MV-4-11 (cell line): ENCODE measurements around the gene EPB41L1.

Source experiments
- DNase-seq: peaks from one replicate; lab custom pipeline; 2025; lab: John Stamatoyannopoulos, UW

The EPB41L1 gene

GRCh38 chr20:36196676-36197075, 42.1 kb downstream of the EPB41L1 start:
- no peak for DNase-seq

DNA sequence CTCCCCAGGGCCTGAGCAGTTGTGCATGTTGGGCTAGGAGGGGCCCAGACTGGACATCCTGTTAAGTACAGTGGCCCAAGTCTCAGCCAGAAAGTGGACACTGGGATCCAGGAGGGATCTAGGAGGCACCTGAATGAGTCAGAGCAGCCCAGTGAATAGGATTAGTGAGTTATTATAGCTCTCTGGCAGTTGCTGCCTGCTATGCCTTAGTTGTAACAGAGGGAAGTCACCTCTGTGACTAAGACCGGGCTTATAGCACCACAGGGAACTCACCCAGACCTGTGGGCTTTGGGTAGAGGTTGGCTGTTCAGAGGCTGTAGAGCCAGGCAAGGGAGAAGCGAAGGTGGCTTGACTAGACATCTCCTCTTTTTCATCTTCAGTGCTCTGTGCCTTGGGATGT, 42.7 kb downstream of the EPB41L1 start:
- DNase-seq = no peak

DNA sequence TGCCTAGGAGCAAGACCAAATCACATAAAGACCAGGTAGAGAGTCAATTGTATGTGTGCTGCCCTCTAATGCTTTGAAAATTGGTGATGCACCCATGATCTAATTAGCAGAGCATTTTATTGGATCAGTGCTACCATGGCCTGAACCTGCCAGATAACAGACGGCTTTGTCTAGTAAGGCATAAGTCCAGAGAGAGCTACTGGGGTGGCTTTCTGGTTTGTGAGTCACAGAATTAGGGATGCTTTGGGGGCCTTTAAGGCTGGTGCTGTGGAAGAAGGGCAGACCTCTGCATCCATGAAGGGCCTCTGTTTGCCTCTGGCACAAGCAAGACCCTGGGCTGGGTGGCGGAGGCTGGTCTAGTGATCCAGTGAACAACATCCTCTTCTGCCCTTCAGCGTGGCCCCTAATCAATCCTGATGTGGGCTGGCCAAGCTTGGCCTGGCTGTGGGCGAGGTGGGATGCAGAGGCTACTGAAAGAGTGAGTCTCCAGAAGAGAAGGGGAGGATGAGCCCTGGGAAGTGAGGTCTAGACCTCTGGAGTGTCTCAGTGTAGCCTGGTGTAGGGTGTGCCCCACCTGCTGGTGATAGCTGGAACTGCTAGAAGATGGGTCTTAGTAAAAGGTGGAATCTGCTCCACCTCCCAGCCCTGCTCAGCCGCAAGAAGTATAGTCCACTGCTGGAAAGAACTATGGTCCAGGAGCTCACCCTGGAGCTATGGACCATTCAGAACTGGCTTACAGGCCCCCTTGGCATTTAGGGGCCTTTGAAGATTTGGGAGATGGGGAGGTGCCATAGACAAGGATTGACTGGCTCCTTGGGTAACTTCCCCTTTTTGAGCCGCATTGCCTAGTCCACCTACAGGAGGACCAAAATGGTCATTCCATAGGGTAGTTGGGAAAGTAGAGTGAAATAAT, 45.1 kb downstream of the EPB41L1 start:
- DNase-seq = peak; percentile 52

- DNase-seq = no peak
Measured at GRCh38 chr20:36200451-36200850, 45.9 kb downstream of the EPB41L1 start.

DNA sequence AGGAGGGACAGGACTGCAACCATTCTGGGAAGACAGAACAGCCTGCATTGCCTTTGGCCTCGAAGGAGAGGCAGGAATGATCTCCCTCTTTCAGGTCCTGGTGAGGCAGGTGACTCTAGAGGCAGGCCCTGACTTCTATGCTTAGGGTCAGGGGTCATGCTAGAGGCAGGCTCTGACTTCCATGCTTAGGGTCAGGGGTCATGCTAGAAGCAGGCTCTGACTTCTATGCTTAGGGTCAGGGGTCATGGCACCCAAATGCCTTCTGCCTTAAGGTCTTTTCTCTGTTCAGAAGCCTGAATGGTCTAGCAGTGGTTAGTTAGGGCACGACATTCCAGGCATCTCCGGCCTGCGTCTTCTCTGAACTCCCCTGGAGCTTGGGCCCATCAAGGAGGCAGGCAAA, 46.7 kb downstream of the EPB41L1 start:
- DNase-seq = no peak

DNA sequence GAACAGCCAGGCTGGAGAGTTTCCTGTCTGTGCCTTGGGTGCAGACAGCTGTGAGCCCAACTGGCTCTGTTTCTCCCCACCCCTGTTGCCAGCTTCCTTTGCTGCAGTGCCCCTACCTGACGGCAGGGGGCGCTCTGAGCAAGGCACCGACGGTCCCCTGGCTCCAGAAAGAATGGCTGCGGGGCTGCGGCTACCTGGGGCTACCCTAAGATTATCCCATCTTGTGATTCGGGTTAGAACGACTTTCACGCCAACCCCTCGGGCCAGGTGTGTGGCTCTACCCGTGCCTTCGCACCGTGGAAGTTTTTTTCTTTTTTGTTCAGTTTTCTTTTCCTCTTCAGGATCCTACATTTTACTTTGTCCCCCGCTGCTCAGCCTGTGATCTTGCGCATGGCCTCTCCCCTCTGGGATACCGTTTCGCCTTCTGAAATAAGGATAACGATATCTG, 48.4 kb downstream of the EPB41L1 start:
- no peak for DNase-seq

DNA sequence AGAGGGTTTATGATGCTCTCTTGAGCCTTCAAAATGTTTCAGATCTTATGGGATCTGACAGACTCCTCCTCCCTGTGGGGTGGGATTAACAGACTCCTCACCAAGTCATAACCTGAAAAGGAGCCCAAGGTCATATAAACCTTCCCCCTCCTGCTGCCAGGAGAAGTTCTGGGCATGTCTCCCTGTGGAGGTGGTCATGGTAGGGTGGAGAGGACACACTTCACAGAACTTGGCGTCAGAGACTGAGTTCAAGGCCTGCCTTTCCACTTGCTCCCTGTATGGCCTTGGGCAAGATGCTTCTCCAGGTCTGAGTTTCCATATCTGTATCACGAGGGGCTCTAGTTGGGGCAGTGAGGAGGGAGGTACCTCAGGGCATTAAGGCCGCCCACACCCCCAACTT, 49.3 kb downstream of the EPB41L1 start:
- DNase-seq = no peak

- DNase-seq = no peak
Measured at GRCh38 chr20:36205026-36205425, 50.5 kb downstream of the EPB41L1 start.

DNA sequence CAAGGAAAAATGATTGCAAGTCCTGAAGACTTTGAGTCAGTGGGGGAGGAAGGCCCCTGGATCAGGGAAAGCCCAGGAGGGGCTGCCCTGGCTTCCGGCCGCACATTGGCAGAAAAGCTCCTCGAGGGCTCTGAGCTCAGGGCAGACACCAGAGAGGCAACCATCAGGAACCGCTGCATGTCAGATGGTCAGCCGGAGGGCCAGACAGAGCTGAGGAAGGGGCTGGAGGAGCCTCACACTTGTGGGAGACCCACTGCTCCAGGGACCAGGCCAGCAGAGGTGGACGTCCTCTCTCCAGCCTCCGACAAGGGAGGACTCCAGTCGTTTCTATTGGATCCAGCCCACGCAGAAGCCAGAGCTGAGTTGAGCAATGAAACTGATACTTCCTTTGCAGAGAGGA, 51.5 kb downstream of the EPB41L1 start:
- no peak for DNase-seq

GRCh38 chr20:36206641-36207040, 52.1 kb downstream of the EPB41L1 start:
- DNase-seq = no peak

- DNase-seq = no peak
Measured at GRCh38 chr20:36207602-36208001, 53.1 kb downstream of the EPB41L1 start.

GRCh38 chr20:36208257-36208656, 53.7 kb downstream of the EPB41L1 start:
- DNase-seq = no peak

DNA sequence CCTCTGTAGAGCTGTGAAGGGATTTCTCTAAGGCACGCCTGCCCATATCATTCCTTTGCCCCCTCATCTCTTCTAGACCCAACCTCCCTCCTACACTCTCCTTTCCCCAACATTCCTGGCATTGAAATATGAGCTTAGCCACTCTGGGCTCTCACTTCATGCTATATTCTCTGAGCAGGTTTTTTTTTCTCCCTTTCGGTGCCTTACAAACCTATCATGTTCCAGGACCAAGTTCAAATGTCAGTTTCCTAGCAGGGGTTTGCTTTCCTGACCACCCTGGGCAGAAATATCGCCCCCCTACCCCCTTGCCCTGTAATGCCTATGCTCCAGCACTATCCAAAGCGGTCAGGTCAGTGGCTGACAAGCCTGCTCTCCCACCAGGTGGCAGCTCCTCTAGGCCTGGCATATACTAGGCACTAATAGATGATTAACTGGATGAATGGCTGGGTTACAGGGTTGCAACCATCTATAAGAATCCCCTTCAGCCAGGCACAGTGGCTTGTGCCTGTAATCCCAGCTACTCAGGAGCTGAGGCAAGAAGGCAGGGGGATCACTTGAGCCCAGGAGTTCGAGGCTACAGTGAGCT, 56.0 kb downstream of the EPB41L1 start:
- DNase-seq = no peak

GRCh38 chr20:36213362-36213761, 58.8 kb downstream of the EPB41L1 start:
- DNase-seq = no peak

DNA sequence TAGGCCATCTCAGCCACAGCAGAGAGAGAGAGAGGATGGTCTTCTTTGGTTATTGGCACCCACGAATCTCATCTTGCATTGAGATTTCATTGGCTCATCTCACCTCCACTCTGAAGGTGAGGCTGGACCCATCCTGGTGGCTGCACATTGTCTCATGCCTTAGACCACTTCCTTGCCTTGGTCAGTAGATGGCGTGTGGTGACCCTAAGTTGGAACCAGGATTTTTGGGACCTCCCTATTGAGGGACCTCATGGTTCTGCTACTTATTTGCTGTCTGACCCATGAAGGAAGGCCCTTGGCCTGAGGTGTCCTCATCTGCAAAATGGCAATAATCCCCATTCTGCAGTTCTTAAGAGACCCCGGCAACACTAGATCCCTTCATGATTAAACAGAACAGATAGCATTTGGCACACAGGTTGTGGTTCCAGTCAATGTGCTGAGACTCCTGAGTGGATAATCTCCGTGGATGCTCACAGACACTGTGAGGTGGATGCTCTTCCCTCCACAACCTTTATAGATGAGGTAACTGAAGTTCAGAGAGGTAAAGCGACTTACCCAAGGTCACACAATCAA, 60.2 kb downstream of the EPB41L1 start:
- peak; percentile 24 for DNase-seq

GRCh38 chr20:36215778-36216177, 61.2 kb downstream of the EPB41L1 start:
- no peak for DNase-seq

GRCh38 chr20:36216314-36217025, 61.9 kb downstream of the EPB41L1 start:
- DNase-seq = no peak

GRCh38 chr20:36217226-36217625, 62.7 kb downstream of the EPB41L1 start:
- no peak for DNase-seq

GRCh38 chr20:36218380-36219064, 64.0 kb downstream of the EPB41L1 start:
- DNase-seq = no peak

DNA sequence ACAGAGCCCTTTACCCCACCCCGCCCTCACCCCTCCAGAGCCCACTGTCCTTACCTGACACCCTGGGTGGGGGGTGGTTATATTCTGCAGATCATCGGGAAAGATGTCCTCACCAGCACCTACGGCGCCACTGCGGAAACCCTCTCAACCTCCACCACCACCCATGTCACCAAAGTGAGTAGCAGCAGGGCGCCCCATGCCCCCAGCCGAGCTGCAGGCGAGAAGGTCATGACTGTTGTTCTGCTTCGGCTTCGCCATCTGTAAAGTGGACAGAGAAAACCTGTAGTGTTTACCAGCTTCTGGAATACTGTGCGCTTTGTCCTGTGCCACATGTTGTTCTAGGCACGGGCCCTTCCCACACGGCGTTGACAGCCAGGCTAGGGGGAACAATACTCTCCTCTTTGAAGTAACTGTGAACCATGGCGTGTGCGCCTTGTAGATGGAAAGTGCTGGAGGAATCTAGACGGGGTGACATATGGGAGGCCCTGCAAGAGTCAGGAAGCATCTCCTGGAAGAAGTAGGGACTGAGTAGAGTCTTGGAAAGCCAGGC, 65.2 kb downstream of the EPB41L1 start:
- DNase-seq = no peak

DNA sequence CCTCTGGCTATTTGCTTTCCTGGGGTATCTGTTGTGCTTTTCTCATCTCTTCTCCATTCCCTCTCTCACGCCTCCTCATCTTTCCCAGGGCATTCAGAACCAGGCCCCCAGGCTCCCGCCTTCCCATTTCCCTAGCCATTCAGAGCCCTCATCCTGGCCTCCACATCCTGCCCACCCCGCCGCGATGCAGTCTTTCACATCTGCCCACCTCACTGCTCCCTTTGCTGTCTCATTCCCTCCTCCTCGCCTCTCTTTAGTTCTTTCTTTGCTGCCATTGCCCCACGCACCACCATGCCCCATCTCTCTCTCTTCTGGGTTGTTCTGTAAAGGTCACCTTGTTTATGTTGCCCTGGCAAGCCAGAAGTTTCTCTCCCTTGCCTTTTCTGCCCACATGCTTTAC, 71.1 kb downstream of the EPB41L1 start:
- no peak for DNase-seq

- DNase-seq = no peak
Measured at GRCh38 chr20:36228770-36229169, 74.2 kb downstream of the EPB41L1 start.
